GM12878 (cell line): ENCODE data around the gene PAXX.

ENCODE experiments used
- CBX3 ChIP-seq: fragments of 200-600 bp; sonication (generic); IDR thresholded peaks from 2 replicates; pipeline ENCODE4 v1.6.1; 2016; ENCODE audit warnings: low read depth, borderline replicate concordance
- RBBP5 ChIP-seq: fragments of 200-600 bp; sonication (generic); conservative IDR thresholded peaks from 2 replicates; pipeline ENCODE4 v1.6.1; 2016

- no peak for TF ChIP-seq CBX3
- TF ChIP-seq RBBP5, result no peak
Observed at GRCh38 chr9:137017071-137017470, 24.8 kb downstream of the PAXX start.
